Measurements from ENCODE around the gene C14orf132.

GRCh38 chr14:96088481-96088880, 49.3 kb downstream of the C14orf132 start:
- TF ChIP-seq CTCF (IDR thresholded peaks at IDR 0.05; ENCODE audit: poor library complexity) = no peak
- no peak for TF ChIP-seq EZH2 (IDR thresholded peaks at IDR 0.05; ENCODE audit: borderline replicate concordance)
